Adrenal gland (tissue), 12 donors: ENCODE results near the gene HLTF. TPM values are rescaled to one million over a fixed set of nuclear protein-coding genes. Genes with fewer than 3 reads are reported as not detected.

Source experiments
- DNase-seq, 7 donors: peaks; one replicate each; pipeline ENCODE4 v3.0.0-alpha.2; 2019 to 2020
- H3K27ac ChIP-seq, 5 donors: fragments of 200-600 bp; sonication (generic) in 4 of 5; 1 replicate in 3 of 5; 2 replicates in 2 of 5; pipeline versions ENCODE4 v1.5.1 to v1.8.0; 2016 to 2020; ENCODE audit warnings: mild to moderate bottlenecking in 1 of 5
- H3K27me3 ChIP-seq: fragments of 200-600 bp; 2 replicates; pipeline ENCODE4 v1.8.0; 2021
- H3K36me3 ChIP-seq, 2 donors: fragments of 200-600 bp; replicated peaks in 1 of 2; 1 replicate in 1 of 2; 2 replicates in 1 of 2; pipeline versions ENCODE4 v1.5.1 to v1.8.0; 2018 to 2022
- H3K4me1 ChIP-seq, 2 donors: fragments of 200-600 bp; replicated peaks in 1 of 2; 1 replicate in 1 of 2; 2 replicates in 1 of 2; pipeline versions ENCODE4 v1.5.1 to v1.8.0; 2018 to 2021
- H3K4me3 ChIP-seq, 4 donors: fragments of 200-600 bp; sonication (generic) in 3 of 4; one replicate each; pipeline ENCODE4 v1.5.1; 2016 to 2018
- H3K9me3 ChIP-seq, 3 donors: fragments of 200-600 bp; sonication (generic) in 1 of 3; replicated peaks in 1 of 3; 1 replicate in 2 of 3; 2 replicates in 1 of 3; pipeline versions ENCODE4 v1.5.1 to v1.8.0; 2016 to 2021
- POLR2A ChIP-seq, 2 donors: fragments of 450-650 bp; IDR thresholded peaks; one replicate each; pipeline ENCODE4 v1.6.1; 2017; ENCODE audit warnings: antibody characterized with exemption in 2 of 2, mild to moderate bottlenecking in 2 of 2, moderate library complexity in 1 of 2
- WGBS, 4 donors: extraction: QIAGEN DNeasy Blood & Tissue Kit in 2 of 4; methylation state at CpG; one replicate each; pipeline versions ENCODE4 v1.1.5 to v1.1.7; 2013 to 2017; 5-methylcytosine and 5-hydroxymethylcytosine counted together
- intact Hi-C, 2 donors: fragments of 100-400 bp; cut with DNase I; formaldehyde crosslinking; loops; one replicate each; pipeline versions ENCODE4 v1.14.1 to v1.15.0; 2022 to 2023
- polyA plus RNA-seq, 3 donors: library from polyadenylated mRNA; stranded (reverse); fragments of 200-250 nt in 2 of 3; fragments of 350-450 nt in 1 of 3; fragmentation: Illumina TruSeq in 1 of 3; extraction: RNeasy Lipid Tissue Mini Kit (QIAGEN cat#74804) in 1 of 3; gene quantifications; one replicate each; pipeline ENCODE4 v1.2.3, GENCODE V29; 2013 to 2014
- total RNA-seq, 9 donors: library from RNA; depleted of rRNA in 4 of 9; stranded (reverse); fragments of >200 nt in 4 of 9; fragments of 120-200 nt in 1 of 9; fragmentation: NEBNext Ultra II Directional in 1 of 9; extraction: Animal tissue kit (Norgen Biotek cat#: 25700) in 1 of 9; gene quantifications; one replicate each; pipeline versions ENCODE4 v1.1.0 to v1.2.4, GENCODE V29; 2013 to 2023
- TF ChIP-seq, protein P1 (sequence below), 6 experiments: fragments of 450-650 bp in 4 of 6; fragments of 200-600 bp in 2 of 6; sonication (generic) in 1 of 6; IDR thresholded peaks; 1 replicate in 5 of 6; 2 replicates in 1 of 6; pipeline versions ENCODE4 v1.5.1 to v1.8.0; 2016 to 2021; ENCODE audit warnings: antibody characterized with exemption in 6 of 6, mild to moderate bottlenecking in 2 of 6, moderate library complexity in 1 of 6
- donor health status: healthy with polysubstance abuse.
- donor health status: Bipolar disorder and iron deficiency.
- donor health status: DM: yes; HTN: yes; CAD: no.
- donor health status: DM: no; HTN: no; CAD: no.
- donor health status: DM: no; HTN: no; CAD: no.
- donor health status: DM: yes; HTN: yes; CAD: no.

Gene HLTF
- total and polyA plus RNA-seq, 12 donors: 5.6 to 102 (median 46.7) TPM

DNA sequence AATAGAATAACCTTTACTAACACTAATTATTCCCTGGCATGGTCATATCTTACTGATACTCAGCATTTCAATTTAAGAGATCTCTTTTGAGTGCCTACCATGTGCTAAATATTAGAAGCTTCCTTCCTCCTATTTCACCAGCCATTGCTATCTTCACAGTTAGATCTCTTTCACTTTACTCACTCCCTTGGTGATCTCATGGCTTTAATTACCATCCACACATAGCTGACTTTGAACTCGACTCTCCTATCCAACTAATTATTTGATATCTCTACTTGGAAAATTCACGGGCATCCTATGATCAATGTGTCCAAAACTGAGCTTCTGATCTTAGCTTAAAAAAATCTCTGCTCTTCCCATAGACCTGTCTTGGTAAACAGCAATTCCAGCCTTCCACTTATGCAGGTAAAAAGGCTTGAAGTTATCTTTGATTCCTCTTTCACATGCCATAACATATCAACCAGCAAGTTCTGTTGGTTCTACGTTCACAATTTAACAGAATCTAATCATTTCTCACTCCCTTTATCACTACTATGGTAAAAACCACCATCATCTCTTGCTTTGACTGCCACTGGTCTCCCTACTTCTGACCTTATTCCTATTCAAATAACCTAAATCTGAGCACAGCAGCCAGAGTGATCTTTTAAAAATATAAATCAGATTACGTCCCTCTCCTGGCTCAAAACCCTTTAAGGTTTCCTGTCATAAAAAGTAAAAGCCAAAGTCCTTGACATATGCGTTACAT lies 41.8 kb downstream of the HLTF start:
- Histone ChIP-seq H3K27ac (no peak overlapping the region), H3K9me3 (no peaks in the 10 kb centered on the region), H3K27me3 (no peaks in the 10 kb centered on the region), H3K4me3 (no peak overlapping the region), H3K36me3 (peaks cover 0 to 12% of the 10 kb centered on the region in 2 donors), H3K4me1 (peaks cover 0 to 7% of the 10 kb centered on the region in 2 donors)
- TF ChIP-seq POLR2A (IDR thresholded peaks at IDR 0.05): no peak
- TF ChIP-seq, protein P1, sequence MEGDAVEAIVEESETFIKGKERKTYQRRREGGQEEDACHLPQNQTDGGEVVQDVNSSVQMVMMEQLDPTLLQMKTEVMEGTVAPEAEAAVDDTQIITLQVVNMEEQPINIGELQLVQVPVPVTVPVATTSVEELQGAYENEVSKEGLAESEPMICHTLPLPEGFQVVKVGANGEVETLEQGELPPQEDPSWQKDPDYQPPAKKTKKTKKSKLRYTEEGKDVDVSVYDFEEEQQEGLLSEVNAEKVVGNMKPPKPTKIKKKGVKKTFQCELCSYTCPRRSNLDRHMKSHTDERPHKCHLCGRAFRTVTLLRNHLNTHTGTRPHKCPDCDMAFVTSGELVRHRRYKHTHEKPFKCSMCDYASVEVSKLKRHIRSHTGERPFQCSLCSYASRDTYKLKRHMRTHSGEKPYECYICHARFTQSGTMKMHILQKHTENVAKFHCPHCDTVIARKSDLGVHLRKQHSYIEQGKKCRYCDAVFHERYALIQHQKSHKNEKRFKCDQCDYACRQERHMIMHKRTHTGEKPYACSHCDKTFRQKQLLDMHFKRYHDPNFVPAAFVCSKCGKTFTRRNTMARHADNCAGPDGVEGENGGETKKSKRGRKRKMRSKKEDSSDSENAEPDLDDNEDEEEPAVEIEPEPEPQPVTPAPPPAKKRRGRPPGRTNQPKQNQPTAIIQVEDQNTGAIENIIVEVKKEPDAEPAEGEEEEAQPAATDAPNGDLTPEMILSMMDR (IDR thresholded peaks at IDR 0.05): no peak
- no peak for DNase-seq
- intact Hi-C loops: no loop called here
- 86 to 95% (median 91%) methylated on average over 5 of the region's 5 CpGs for WGBS, 4 donors

DNA sequence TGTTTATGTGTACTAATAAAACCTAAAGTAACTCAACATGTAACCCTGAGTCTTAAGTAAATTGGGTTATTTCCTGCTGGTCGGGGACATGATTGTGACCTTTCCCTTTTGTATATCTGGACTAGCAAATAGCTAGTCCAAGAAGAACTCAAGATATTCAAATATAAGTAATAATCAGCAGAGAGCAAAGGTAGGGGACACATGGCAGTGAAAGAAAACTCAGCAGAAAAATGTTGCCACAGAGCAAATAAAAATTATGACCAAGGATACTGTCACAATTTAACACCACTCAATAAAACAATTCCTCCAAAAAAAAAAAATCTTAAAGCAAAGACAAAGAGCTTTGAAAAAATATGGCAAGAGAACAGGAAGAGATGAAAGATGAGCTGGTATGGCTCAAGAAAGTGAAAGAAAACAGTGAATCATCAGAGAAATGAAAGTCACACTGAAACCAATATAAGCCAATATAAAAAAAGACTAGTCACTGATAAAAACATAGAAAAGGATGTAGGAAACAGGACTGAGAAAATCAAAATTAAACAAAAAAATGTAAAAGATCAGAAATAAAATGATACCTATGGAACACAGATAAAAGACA lies 43.4 kb downstream of the HLTF start:
- peaks cover 0 to 21% of the 10 kb centered on the region in 2 donors for H3K36me3 ChIP-seq
- no peaks in the 10 kb centered on the region for H3K27me3 ChIP-seq
- TF ChIP-seq, protein P1 (IDR thresholded peaks at IDR 0.05): no peak
- no peak for TF ChIP-seq POLR2A (IDR thresholded peaks at IDR 0.05)
- DNase-seq: no peak
- H3K9me3 ChIP-seq: no peaks in the 10 kb centered on the region
- no peak overlapping the region for H3K4me3 ChIP-seq
- intact Hi-C loops: no loop called here
- 30 to 48% (median 34%) methylated on average over 1 of the region's 1 CpG for WGBS, 4 donors
- H3K4me1 ChIP-seq: peaks cover 0 to 7% of the 10 kb centered on the region in 2 donors
- H3K27ac ChIP-seq: no peak overlapping the region

DNA sequence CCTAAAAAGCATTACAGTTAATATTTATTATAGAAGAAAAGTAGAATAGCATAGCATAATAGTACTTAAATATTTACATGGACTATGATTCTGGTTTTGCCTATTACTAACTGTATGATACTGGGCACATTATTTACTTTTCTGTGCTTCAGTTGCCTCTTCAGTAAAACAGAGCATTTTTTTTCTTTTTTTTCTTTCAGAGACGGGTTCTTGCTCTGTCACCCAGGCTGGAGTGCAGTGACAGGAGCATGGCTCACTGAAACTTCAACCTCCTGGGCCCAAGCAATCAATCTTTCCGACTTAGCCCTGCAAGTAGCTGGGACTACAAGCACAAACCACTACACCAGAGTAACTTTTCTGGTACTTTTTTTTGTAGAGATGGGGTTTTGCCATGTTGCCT lies 48.0 kb downstream of the HLTF start:
- Histone ChIP-seq H3K36me3 (peaks cover 0 to 24% of the 10 kb centered on the region in 2 donors), H3K27me3 (no peaks in the 10 kb centered on the region), H3K4me3 (no peak overlapping the region), H3K9me3 (no peaks in the 10 kb centered on the region), H3K4me1 (peaks cover 0 to 7% of the 10 kb centered on the region in 2 donors), H3K27ac (no peak overlapping the region)
- 70 to 82% (median 79%) methylated on average over 2 of the region's 2 CpGs for WGBS, 4 donors
- DNase-seq: no peak
- no peak for TF ChIP-seq POLR2A (IDR thresholded peaks at IDR 0.05)
- TF ChIP-seq, protein P1 (IDR thresholded peaks at IDR 0.05): no peak
- intact Hi-C loops: no loop called here

DNA sequence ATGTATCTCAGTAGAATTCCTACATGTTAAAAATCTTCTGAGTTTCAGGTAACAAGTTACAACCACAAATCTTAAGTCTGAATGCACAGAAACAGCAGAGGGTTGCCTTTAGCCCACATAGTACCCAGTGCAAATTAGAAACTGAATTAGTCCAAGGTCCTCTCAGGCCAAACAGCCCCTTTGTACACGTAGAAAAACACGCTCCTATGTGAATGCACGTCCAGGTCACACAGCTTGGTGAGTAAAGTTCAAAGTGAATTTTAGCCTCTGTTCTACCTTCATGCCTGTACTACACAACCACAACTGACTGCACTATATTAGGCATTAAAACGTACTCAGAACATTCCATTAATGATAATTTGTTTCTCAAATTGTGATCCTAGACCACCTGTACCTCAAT lies 48.6 kb downstream of the HLTF start:
- no peak for TF ChIP-seq POLR2A (IDR thresholded peaks at IDR 0.05)
- TF ChIP-seq, protein P1 (IDR thresholded peaks at IDR 0.05): no peak

More for the DNA sequence above, 48.6 kb downstream of the HLTF start:
- Histone ChIP-seq H3K27me3 (no peaks in the 10 kb centered on the region), H3K36me3 (peaks cover 0 to 24% of the 10 kb centered on the region in 2 donors), H3K4me3 (no peak overlapping the region), H3K9me3 (no peaks in the 10 kb centered on the region), H3K4me1 (peaks cover 0 to under 1% of the 10 kb centered on the region in 2 donors), H3K27ac (no peak overlapping the region)
- 92 to 97% (median 94%) methylated on average over 4 of the region's 4 CpGs for WGBS, 4 donors
- no peak for DNase-seq
- intact Hi-C loops: no loop called here
